WTC11 (cell line): Measurements from ENCODE around the gene THOC1.

Source experiments
- E2F1 ChIP-seq: sonication (generic); formaldehyde crosslinking; IDR thresholded peaks from 2 replicates; pipeline ENCODE4 v1.8.0; 2022; ENCODE audit warnings: mild to moderate bottlenecking, missing genetic modification reagents
- NR2C2 ChIP-seq: sonication (generic); formaldehyde crosslinking; IDR thresholded peaks from 2 replicates; pipeline ENCODE4 v1.8.0; 2022; ENCODE audit warnings: mild to moderate bottlenecking, missing genetic modification reagents
- NR3C1 ChIP-seq: sonication (generic); formaldehyde crosslinking; conservative IDR thresholded peaks from 2 replicates; pipeline ENCODE4 v1.8.1; 2023; ENCODE audit warnings: low read depth, mild to moderate bottlenecking, missing genetic modification reagents
- ZNF423 ChIP-seq: fragments of 250-450 bp; sonication (Bioruptor Pico); IDR thresholded peaks from 2 replicates; pipeline ENCODE4 v2.1.2; 2022; ENCODE audit warnings: mild to moderate bottlenecking, moderate library complexity
- TF ChIP-seq, protein P1 (sequence below): fragments of 200-600 bp; IDR thresholded peaks from 2 replicates; pipeline ENCODE4 v1.8.0; 2022; ENCODE audit warnings: antibody characterized with exemption
- TF ChIP-seq, protein P2 (sequence below): sonication (generic); formaldehyde crosslinking; IDR thresholded peaks from 2 replicates; pipeline ENCODE4 v1.8.0; 2022; ENCODE audit warnings: mild to moderate bottlenecking, missing genetic modification reagents
- TF ChIP-seq, protein P3 (sequence below): fragments of 250-450 bp; sonication (Bioruptor Pico); IDR thresholded peaks from 2 replicates; pipeline ENCODE4 v2.1.2; 2022; ENCODE audit warnings: mild to moderate bottlenecking, moderate library complexity
- TF ChIP-seq, protein P4 (sequence below): sonication (generic); formaldehyde crosslinking; IDR thresholded peaks from 2 replicates; pipeline ENCODE4 v1.8.0; 2022; ENCODE audit warnings: mild to moderate bottlenecking, missing genetic modification reagents

DNA sequence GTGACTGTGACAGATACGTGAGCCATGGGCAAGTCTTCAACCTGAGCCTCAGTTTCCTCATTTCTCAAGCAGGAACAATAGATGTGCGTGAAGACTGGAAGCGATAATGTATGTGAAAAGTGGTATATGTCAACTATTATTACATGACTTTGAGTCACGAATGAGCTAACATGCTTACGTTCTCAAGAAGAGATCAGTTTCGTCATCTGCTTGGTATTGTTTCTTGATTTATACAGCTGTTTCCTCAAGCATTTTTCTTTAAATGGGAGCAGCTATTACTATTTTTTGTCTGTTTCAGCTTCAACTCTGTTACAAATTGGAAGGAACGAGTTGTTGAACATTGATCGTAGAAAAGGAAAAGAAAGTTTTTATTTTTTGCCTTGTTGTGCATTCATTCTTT lies 48.5 kb upstream of the THOC1 start:
- TF ChIP-seq, protein P1, sequence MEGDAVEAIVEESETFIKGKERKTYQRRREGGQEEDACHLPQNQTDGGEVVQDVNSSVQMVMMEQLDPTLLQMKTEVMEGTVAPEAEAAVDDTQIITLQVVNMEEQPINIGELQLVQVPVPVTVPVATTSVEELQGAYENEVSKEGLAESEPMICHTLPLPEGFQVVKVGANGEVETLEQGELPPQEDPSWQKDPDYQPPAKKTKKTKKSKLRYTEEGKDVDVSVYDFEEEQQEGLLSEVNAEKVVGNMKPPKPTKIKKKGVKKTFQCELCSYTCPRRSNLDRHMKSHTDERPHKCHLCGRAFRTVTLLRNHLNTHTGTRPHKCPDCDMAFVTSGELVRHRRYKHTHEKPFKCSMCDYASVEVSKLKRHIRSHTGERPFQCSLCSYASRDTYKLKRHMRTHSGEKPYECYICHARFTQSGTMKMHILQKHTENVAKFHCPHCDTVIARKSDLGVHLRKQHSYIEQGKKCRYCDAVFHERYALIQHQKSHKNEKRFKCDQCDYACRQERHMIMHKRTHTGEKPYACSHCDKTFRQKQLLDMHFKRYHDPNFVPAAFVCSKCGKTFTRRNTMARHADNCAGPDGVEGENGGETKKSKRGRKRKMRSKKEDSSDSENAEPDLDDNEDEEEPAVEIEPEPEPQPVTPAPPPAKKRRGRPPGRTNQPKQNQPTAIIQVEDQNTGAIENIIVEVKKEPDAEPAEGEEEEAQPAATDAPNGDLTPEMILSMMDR, result no peak
- TF ChIP-seq NR2C2 (CRISPR knock-in tag), result no peak
- TF ChIP-seq ZNF423 (CRISPR knock-in tag), result no peak
- TF ChIP-seq, protein P2, sequence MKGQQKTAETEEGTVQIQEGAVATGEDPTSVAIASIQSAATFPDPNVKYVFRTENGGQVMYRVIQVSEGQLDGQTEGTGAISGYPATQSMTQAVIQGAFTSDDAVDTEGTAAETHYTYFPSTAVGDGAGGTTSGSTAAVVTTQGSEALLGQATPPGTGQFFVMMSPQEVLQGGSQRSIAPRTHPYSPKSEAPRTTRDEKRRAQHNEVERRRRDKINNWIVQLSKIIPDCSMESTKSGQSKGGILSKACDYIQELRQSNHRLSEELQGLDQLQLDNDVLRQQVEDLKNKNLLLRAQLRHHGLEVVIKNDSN (CRISPR knock-in tag), result no peak
- TF ChIP-seq NR3C1 (CRISPR knock-in tag), result no peak
- TF ChIP-seq E2F1 (CRISPR knock-in tag), result no peak
- TF ChIP-seq, protein P3, sequence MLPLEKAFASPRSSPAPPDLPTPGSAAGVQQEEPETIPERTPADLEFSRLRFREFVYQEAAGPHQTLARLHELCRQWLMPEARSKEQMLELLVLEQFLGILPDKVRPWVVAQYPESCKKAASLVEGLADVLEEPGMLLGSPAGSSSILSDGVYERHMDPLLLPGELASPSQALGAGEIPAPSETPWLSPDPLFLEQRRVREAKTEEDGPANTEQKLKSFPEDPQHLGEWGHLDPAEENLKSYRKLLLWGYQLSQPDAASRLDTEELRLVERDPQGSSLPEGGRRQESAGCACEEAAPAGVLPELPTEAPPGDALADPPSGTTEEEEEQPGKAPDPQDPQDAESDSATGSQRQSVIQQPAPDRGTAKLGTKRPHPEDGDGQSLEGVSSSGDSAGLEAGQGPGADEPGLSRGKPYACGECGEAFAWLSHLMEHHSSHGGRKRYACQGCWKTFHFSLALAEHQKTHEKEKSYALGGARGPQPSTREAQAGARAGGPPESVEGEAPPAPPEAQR (CRISPR knock-in tag), result no peak
- TF ChIP-seq, protein P4, sequence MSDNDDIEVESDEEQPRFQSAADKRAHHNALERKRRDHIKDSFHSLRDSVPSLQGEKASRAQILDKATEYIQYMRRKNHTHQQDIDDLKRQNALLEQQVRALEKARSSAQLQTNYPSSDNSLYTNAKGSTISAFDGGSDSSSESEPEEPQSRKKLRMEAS (CRISPR knock-in tag), result no peak
